ENCODE data around the gene SPTB. TPM values are rescaled to one million over a fixed set of nuclear protein-coding genes. Genes with fewer than 3 reads are reported as not detected.

The SPTB gene
- total RNA-seq, 1 donor from 2014 or later, result 0.08 TPM

DNA sequence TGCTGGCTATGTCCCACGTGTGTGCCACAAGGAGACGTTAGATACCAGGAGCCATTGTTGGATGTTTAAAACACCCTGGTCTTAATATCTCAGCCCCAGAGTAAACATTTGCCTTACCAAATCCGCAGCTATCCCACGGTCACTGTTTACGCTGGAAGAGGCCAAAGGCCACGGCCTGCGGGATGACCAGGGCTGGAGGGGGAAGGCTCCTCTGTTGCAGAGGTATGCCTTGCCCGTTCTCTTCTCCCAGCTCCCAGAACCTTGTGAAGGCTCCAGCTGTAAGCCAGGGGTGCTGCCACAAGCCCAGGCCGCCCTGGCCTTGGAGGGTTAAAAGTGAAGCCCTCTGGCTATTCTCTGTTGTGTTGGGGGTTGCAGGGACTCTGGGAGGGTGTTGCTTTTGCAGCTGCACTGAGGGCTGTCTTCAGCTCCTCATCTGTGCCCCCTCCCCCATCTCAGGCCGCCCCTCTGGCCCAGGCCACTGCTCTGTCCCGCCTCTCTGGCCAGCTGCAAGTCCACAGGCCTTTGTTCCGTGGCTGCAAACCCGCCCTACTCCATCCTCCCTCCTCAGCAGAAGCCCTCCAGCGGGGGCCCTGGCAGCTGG lies 173.0 kb downstream of the SPTB start:
- no peak for ATAC-seq

DNA sequence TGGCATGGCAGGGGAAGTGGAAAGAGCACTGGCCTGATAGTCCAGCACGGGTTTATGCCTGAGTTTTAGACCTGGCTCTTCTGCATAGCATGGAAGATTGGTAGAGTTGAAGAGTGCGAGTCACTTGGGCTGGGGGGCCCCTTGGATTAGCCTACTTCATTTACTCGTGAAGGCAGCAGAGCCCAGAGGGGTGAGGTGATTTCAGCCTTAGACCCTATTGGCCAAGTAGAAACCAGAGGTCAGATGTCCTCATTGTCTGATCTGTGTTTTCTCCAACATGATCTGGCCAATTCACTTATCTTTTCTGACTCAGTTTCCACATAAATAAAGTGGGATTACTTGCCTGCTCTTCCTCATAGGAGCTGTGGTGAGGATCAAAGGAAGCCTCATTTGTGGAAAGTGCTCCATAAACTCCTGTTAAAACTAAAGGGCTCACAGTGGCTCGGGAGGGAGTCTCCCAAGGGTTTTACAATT lies 173.6 kb downstream of the SPTB start:
- ATAC-seq, result no peak

DNA sequence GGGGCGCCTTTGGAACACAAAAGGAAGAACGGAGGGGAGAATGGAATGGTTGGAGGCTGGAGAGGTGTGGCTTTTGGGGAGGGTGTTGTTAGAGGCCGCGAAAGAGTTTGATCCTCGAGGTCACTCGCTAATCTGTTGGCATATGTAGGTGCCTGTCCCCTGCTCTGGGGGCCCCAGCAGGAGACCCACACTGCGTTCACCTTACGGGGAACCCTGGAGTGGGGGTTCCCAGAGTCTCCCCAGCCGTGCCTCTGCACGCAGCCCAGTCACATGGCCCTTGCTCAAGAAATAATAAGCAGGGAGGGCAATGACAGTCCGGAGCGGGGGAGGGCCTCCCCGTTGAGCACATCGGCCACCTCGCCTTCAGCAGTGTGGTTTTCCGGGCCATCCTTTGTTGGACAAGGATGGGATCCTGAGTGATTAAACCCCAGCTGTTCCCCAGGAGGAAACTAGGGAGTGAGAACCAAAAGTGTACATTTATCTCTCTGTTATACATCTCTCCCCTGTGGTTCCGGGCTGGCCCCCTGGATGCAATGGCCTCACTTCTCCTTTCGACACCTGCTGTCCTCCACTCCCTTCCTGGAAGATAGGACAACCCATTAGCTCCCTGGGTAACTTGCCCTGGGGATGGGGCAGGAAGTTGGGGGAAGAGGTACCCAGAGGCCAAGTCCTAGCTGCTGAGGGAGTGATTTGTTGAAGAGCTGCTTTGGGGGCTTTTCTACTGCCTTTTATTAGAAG lies 174.2 kb downstream of the SPTB start:
- peak; percentile 6 for ATAC-seq

- ATAC-seq, result peak; percentile 6
Observed at GRCh38 chr14:64704743-64705380, 174.8 kb downstream of the SPTB start.

DNA sequence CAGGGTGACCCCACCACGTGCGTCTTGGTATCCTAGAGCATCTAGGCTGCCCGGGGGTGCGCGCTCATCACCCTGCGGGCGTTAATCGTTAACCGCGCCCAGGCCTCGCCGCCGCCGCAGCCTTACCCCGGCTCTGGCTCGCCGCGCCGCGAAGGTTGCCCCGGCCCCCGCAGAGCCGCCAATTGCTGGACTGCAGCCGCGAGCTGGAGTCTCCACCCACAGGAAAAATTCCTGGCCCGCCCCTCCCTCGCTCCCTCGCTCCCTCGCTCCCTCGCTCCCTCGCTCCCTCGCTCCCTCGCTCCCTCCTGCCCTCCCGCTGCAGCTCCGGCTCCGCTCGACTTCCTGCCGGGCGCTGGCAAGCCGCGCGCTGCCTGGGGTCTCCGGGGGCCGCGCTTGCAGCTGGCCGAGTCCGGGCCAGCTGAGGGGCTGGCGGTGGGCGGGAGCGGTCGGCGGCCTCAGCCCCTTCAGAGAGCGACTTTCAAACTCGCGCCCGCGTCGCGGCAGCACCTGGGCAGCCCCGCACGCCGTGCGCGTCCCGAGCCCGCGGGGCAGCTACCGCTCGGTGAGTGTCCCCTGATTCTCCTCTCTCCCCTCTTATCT lies 175.5 kb downstream of the SPTB start, which contains the start of gene PLEKHG3:
TSS of gene PLEKHG3 (plus strand) at position 282 of the 600 bp plus-strand sequence. CDS start 23,208 bp downstream, outside the sequence.
- peak; percentile 57 for ATAC-seq

DNA sequence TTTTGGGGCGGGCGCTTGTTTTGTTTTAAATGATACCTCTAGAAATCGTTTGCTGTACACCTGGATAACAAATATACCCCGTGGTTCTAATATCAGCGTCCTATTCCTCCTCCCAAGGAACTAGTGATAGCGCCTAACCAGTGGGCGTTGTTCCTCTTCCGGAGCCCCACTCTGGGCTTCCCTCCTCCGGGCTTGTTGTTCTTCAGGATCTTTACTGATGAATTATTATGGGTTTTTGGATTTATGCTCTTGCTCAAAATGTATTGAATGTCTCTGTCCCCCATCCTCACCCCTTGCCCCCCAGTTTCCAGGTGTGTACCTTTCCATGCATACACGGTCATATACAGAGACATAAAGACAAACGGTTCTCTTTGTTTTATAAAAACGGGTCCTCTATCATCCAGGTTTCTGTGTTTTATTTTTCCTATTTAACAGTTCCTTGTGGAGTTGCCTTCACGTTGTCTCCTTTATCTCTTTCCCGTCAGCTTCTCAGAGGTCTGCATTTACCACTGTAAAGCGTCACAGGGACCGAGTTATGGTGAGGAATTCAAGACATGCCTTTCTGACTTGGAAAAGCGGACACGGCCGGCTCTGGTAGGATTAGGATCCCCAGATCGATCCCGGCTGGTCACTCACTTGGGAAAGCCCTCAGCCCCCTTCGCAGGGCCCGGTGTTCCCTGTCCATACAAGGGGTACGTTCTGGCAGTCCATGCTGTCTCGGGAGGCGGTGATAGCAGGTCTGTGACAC lies 176.1 kb downstream of the SPTB start:
- ATAC-seq, result no peak

DNA sequence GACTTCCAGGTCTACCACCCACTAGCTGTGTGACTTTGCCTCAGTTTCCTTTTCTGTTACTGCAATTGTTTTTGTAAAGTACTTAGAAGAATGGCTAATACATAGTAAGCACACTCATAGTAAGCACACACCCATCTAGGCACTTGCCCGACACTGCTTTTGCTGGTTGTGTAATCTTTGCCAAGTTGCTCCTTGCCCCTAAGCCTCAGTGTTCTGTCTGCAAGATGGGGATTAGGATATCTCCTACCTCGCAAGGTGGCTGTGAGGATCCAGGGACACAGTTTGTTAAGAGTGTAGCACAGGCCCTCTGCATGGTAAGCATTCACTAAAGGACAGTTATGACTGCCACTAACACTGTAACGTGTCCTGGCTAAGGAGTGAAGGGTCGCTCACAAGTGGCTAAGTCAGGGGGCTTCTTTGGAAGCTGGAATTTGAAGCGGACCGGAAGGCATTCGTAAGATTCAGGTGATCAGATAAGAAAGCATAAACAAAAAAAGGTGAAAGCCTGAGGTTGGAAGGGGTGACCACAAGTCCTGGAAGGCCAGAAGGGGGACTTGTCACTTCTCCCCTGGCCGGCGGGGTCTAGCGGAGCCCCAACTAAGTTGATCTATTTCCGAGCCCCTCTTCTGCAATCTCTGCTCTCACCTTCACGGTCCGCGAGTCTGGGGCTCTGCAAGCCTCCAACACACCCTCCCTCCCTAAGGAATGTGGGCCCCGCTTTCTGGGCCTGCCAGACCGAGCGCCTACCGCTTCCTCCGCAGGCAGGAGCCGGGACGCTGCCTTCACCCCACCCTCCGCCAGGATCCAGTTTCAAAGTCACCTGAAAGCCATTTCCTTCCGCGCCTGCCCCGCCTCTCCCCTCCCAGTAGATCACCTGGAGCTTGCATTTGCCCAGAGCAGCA lies 177.0 kb downstream of the SPTB start:
- peak; percentile 71 for ATAC-seq

- no peak for ATAC-seq
Observed at GRCh38 chr14:64701660-64702059, 178.0 kb downstream of the SPTB start.

- ATAC-seq, result no peak
Observed at GRCh38 chr14:64700894-64701293, 178.8 kb downstream of the SPTB start.

DNA sequence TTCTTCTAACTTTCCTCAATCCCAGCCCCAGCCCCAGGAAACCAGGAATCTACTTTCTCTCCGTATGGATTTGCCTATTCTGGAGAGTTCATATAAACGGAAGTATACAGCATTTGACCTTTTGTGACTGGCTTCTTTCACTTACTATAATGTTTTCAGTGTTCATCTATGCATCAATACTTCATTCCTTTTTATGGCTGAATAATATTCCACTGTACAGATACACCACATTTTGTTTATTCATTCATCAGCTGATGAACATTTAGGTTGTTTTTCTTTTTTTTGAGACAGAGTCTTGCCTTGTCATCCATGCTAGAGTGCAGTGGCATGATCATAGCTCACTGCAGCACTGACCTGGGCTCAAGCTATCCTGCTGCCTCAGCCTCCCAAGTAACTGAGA lies 179.4 kb downstream of the SPTB start:
- no peak for ATAC-seq

- no peak for ATAC-seq
Observed at GRCh38 chr14:64698903-64699302, 180.8 kb downstream of the SPTB start.

DNA sequence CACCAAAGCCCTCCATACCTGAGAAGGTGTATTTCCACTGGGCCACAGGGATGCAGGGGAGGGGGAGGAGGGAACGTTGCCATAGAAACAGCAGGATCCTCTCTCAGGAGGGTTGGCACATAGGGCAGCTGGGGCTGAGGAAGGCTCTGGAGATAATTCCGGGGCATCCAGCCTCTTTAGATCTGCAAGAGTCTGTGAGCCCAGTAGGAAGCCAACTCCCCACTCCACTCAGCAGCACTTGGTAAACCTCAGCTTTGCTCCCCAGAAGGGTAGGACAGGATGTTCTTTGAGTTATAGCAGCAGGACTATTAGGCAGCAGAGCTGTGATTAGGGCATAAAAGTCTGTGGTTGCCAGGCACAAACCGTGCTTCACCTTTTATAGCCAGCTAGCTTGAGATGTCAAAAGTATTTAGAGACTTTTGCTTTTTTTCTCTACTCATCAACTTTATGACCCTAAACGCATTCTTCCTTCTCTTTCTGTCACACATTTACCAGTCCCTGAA lies 183.3 kb downstream of the SPTB start:
- ATAC-seq, result no peak

Other genes starting within 250 kb of the SPTB start
- gene PLEKHG3, start 175.5 kb downstream of the SPTB start, total RNA-seq, result 62.9 TPM
- 38.6 TPM for gene CHURC1, start 34.5 kb upstream of the SPTB start, total RNA-seq
- gene GPX2, start 62.8 kb upstream of the SPTB start, total RNA-seq, result 68.1 TPM
- 1.8 TPM for gene RAB15, start 92.4 kb upstream of the SPTB start, total RNA-seq
- 22.6 TPM for gene FNTB, start 107.0 kb upstream of the SPTB start, total RNA-seq
- gene MAX, start 222.6 kb upstream of the SPTB start, total RNA-seq, result 90.8 TPM

Data from esophagus mucosa (tissue), 1 donor.